Measurements from ENCODE around the gene RBMXL3.

- TF ChIP-seq GATA2 (IDR thresholded peaks at IDR 0.05; ENCODE audit: low read depth, low read length): no peak
- no peak for TF ChIP-seq GATA3 (IDR thresholded peaks at IDR 0.05; ENCODE audit: low read depth, low read length)
Measured at GRCh38 chrX:115147220-115147619, 42.0 kb upstream of the RBMXL3 start.
